ENCODE results near the gene ZNF512. TPM values are rescaled to one million over a fixed set of nuclear protein-coding genes. Genes with fewer than 3 reads are reported as not detected.

The ZNF512 gene
- total RNA-seq, 1 experiment from 2014 or later, result 28.6 TPM

DNA sequence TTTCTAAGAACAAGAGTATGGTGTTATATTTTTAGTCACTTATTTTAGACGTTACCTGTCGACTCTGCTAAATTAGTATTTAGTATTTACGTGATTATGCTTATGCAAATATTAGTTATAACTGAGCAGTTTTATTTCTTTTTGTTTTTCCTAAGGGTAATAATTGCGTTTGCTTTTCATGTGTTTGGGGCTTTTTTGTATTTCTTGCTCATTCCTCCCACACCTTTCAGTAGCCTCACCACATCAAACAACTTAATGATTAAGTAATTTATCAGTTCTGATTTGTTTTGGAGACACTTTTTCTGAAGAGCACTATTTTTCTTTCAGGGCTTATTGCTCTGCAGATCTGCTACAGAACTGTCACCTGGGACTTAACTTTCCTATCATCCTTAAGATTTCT is 88.4 kb downstream of the ZNF512 start:
- BruUV-seq (replicated peaks), result no TSS peak
- Mint-ChIP-seq H3K9me3 (ENCODE audit: low read depth, unreplicated experiment) (no peaks in the 10 kb centered on the region), H3K27ac (ENCODE audit: unreplicated experiment) (no peak overlapping the region), H3K36me3 (ENCODE audit: insufficient read depth, unreplicated experiment) (peaks cover 20% of the 10 kb centered on the region), H3K4me3 (ENCODE audit: low read depth, unreplicated experiment) (no peak overlapping the region), H3K27me3 (ENCODE audit: unreplicated experiment) (no peaks in the 10 kb centered on the region), H3K4me1 (ENCODE audit: low read depth, unreplicated experiment) (no peaks in the 10 kb centered on the region)
- no peak for DNase-seq
- CTCF ChIA-PET, result interaction anchor here (0.6 kb wide), 2 partner anchors 75 to 219 kb away, joined by 3 to 4 read pairs; partner anchors contain the start of genes BABAM2 and RBKS
- intact Hi-C loops (cut with micrococcal nuclease; ENCODE audit: unreplicated experiment), result no loop called here
- TF ChIP-seq, protein P1, sequence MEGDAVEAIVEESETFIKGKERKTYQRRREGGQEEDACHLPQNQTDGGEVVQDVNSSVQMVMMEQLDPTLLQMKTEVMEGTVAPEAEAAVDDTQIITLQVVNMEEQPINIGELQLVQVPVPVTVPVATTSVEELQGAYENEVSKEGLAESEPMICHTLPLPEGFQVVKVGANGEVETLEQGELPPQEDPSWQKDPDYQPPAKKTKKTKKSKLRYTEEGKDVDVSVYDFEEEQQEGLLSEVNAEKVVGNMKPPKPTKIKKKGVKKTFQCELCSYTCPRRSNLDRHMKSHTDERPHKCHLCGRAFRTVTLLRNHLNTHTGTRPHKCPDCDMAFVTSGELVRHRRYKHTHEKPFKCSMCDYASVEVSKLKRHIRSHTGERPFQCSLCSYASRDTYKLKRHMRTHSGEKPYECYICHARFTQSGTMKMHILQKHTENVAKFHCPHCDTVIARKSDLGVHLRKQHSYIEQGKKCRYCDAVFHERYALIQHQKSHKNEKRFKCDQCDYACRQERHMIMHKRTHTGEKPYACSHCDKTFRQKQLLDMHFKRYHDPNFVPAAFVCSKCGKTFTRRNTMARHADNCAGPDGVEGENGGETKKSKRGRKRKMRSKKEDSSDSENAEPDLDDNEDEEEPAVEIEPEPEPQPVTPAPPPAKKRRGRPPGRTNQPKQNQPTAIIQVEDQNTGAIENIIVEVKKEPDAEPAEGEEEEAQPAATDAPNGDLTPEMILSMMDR (IDR thresholded peaks at IDR 0.05; ENCODE audit: unreplicated experiment), result no peak

Other genes with a start within 250 kb of the ZNF512 start
- gene GTF3C2, start 226.3 kb upstream of the ZNF512 start, total RNA-seq (2022), result 83.8 and 85.4 TPM in 2 replicates
- 42.0 and 43.7 TPM in 2 replicates for gene EIF2B4, start 212.7 kb upstream of the ZNF512 start, total RNA-seq (2022)
- gene SNX17, start 212.4 kb upstream of the ZNF512 start, total RNA-seq (2022), result 85.3 and 96.9 TPM in 2 replicates
- gene ZNF513, start 202.3 kb upstream of the ZNF512 start, total RNA-seq (2022), result 10.6 and 13.1 TPM in 2 replicates
- 118 and 121 TPM in 2 replicates for gene PPM1G, start 173.5 kb upstream of the ZNF512 start, total RNA-seq (2022)
- 58.2 and 60.5 TPM in 2 replicates for gene NRBP1, start 154.4 kb upstream of the ZNF512 start, total RNA-seq (2022)
- 71.8 and 74.0 TPM in 2 replicates for gene KRTCAP3, start 140.7 kb upstream of the ZNF512 start, total RNA-seq (2022)
- gene IFT172, start 93.3 kb upstream of the ZNF512 start, total RNA-seq (2022), result 37.5 and 41.7 TPM in 2 replicates
- gene FNDC4, start 87.8 kb upstream of the ZNF512 start, total RNA-seq (2022), result 5.3 and 7.2 TPM in 2 replicates
- gene GCKR, start 86.2 kb upstream of the ZNF512 start, total RNA-seq (2022), result 17.8 and 26.8 TPM in 2 replicates
- 5.5 and 6.3 TPM in 2 replicates for gene CCDC121, start 46.0 kb downstream of the ZNF512 start, total RNA-seq (2022)
- 32.6 and 33.2 TPM in 2 replicates for gene GPN1, start 46.0 kb downstream of the ZNF512 start, total RNA-seq (2022)
- gene SUPT7L, start 80.6 kb downstream of the ZNF512 start, total RNA-seq (2022), result 33.0 and 35.5 TPM in 2 replicates
- gene SLC4A1AP, start 80.8 kb downstream of the ZNF512 start, total RNA-seq (2022), result 24.2 and 27.8 TPM in 2 replicates
- gene MRPL33, start 188.7 kb downstream of the ZNF512 start, total RNA-seq (2022), result 75.8 and 82.9 TPM in 2 replicates

All from Calu3 (cell line).